GM12878 (cell line): Measurements from ENCODE around the gene TAGLN. TPM values are rescaled to one million over a fixed set of nuclear protein-coding genes. Genes with fewer than 3 reads are reported as not detected.
A peak's percentile ranks its signal among the peaks of the same experiment; 100 is the strongest.

Source experiments
- ATAC-seq: fragments of 200-7000 bp; cut with Tn5 transposase; 3 replicates; pipeline ENCODE4 v1.9.1; 2020; ENCODE audit warnings: mild to moderate bottlenecking, moderate library complexity
- BruUV-seq: library from RNA; stranded (reverse); fragments of 400-500 nt; replicated peaks from 2 replicates; lab custom pipeline; 2021; lab: Mats Ljungman, UMichigan
- CTCF ChIA-PET: fragments of 300-600 bp; sonication (Branson Sonifier 250); formaldehyde crosslinking; extraction: SDS; loops from one replicate; lab custom pipeline; 2021; ENCODE audit warnings: inconsistent platforms; lab: Yijun Ruan, JAX
- POLR2A ChIA-PET: fragments of 350-600 bp; formaldehyde crosslinking; extraction: SDS; loops from one replicate; lab custom pipeline; 2021; ENCODE audit warnings: inconsistent platforms; lab: Charles Lee
- RAD21 ChIA-PET: fragments of 300-600 bp; sonication (Branson Sonifier 250); formaldehyde crosslinking; loops from one replicate; lab custom pipeline; 2023; ENCODE audit warnings: antibody characterized with exemption; ENCODE audit not compliant: unreplicated experiment; lab: Charles Lee
- SMC1A ChIA-PET: fragments of 300-600 bp; sonication (Branson Sonifier 250); formaldehyde crosslinking; loops from one replicate; lab custom pipeline; 2023; ENCODE audit not compliant: unreplicated experiment, uncharacterized antibody; lab: Charles Lee
- DNase-seq: peaks from one replicate; pipeline ENCODE4 v3.0.0-alpha.2; 2011; ENCODE audit warnings: low read depth, low spot score
- FAIRE-seq: peaks from 3 replicates; lab custom pipeline; 2011; peaks lifted over from hg19 to GRCh38; lab: Jason Lieb, UNC
- H2AFZ ChIP-seq: 2 replicates; pipeline ENCODE4 v1.6.0; 2011; ENCODE audit warnings: low read depth, low read length, control low read depth; ENCODE audit not compliant: control insufficient read depth
- H3K27ac ChIP-seq: 2 replicates; pipeline ENCODE4 v1.5.1; 2011; ENCODE audit warnings: control low read depth; ENCODE audit not compliant: control insufficient read depth, insufficient read depth
- H3K27me3 ChIP-seq, 2 experiments: replicated peaks in 1 of 2; 2 replicates each; pipeline versions ENCODE4 v1.6.0 to v1.6.1; 2011; ENCODE audit warnings: low read length in 1 of 2; ENCODE audit not compliant: control insufficient read depth in 2 of 2, insufficient read depth in 2 of 2
- H3K36me3 ChIP-seq, 2 experiments: 2 replicates each; pipeline ENCODE4 v1.5.1; 2011; ENCODE audit warnings: low read length in 1 of 2; ENCODE audit not compliant: control insufficient read depth in 2 of 2, insufficient read depth in 2 of 2
- H3K4me1 ChIP-seq: 2 replicates; pipeline ENCODE4 v1.6.1; 2011; ENCODE audit warnings: mild to moderate bottlenecking, low read length, moderate library complexity, mixed read lengths; ENCODE audit not compliant: control insufficient read depth, insufficient read depth
- H3K4me2 ChIP-seq: 2 replicates; pipeline ENCODE4 v1.6.0; 2011; ENCODE audit warnings: control low read depth; ENCODE audit not compliant: control insufficient read depth, insufficient read depth
- H3K4me3 ChIP-seq: fragments of 200-600 bp; sonication (generic); 2 replicates; pipeline ENCODE4 v1.5.1; 2016
- H3K79me2 ChIP-seq: 2 replicates; pipeline ENCODE4 v1.6.0; 2011; ENCODE audit warnings: low read length; ENCODE audit not compliant: control insufficient read depth, insufficient read depth
- H3K9ac ChIP-seq: 2 replicates; pipeline ENCODE4 v1.8.0; 2011; ENCODE audit warnings: low read length, control low read depth, mixed read lengths; ENCODE audit not compliant: control insufficient read depth, insufficient read depth
- H3K9me3 ChIP-seq: replicated peaks from 3 replicates; pipeline ENCODE4 v1.5.1; 2011; ENCODE audit warnings: mild to moderate bottlenecking, low read length; ENCODE audit not compliant: control insufficient read depth, insufficient read depth
- H4K20me1 ChIP-seq: 2 replicates; pipeline ENCODE4 v1.6.0; 2011; ENCODE audit not compliant: control insufficient read depth, insufficient read depth
- CREM ChIP-seq: IDR thresholded peaks from 2 replicates; pipeline ENCODE4 v1.6.1; 2014; ENCODE audit warnings: antibody characterized with exemption, low read depth
- E2F8 ChIP-seq: fragments of 450-650 bp; IDR thresholded peaks from 2 replicates; pipeline ENCODE4 v1.6.1; 2018; ENCODE audit warnings: mild to moderate bottlenecking, low read depth, moderate library complexity; ENCODE audit not compliant: partially characterized antibody
- ESRRA ChIP-seq: IDR thresholded peaks from 2 replicates; pipeline ENCODE4 v1.6.1; 2012; ENCODE audit warnings: mild to moderate bottlenecking, low read length, improper control_type of control experiment
- HDAC2 ChIP-seq: fragments of 200-600 bp; sonication (generic); IDR thresholded peaks from 2 replicates; pipeline ENCODE4 v1.6.1; 2017
- POLR2AphosphoS2 ChIP-seq: IDR thresholded peaks from 2 replicates; pipeline ENCODE4 v1.6.1; 2011; ENCODE audit warnings: low read depth, mild to moderate bottlenecking, low read length, improper control_type of control experiment, moderate library complexity
- RFX5 ChIP-seq: IDR thresholded peaks from 2 replicates; pipeline ENCODE4 v1.6.1; 2011; ENCODE audit warnings: low read depth, low read length, improper control_type of control experiment
- RUNX3 ChIP-seq: IDR thresholded peaks from 2 replicates; pipeline ENCODE4 v1.6.1; 2012; ENCODE audit warnings: low read length, inconsistent platforms
- SUZ12 ChIP-seq: fragments of 200-600 bp; sonication (generic); IDR thresholded peaks from one replicate; pipeline ENCODE4 v1.6.1; 2018; ENCODE audit warnings: antibody characterized with exemption, mild to moderate bottlenecking; ENCODE audit not compliant: unreplicated experiment
- WGBS: methylation state at CpG from one replicate; pipeline ENCODE4 v1.1.6; 2016; ENCODE audit warnings: low lambda C conversion rate; ENCODE audit not compliant: insufficient replicate concordance, insufficient coverage; ENCODE audit errors: missing lambda C conversion rate; 5-methylcytosine and 5-hydroxymethylcytosine counted together
- in situ Hi-C: fragments of 300-500 bp; cut with MboI; formaldehyde crosslinking; loops from 9 replicates; pipeline ENCODE4 v1.14.3; 2018; ENCODE audit warnings: mixed read lengths
- intact Hi-C: fragments of 100-400 bp; cut with micrococcal nuclease; formaldehyde crosslinking; loops from one replicate; pipeline ENCODE4 v1.14.2; 2022; ENCODE audit not compliant: unreplicated experiment
- polyA plus RNA-seq, 11 experiments: library from polyadenylated mRNA; depleted of rRNA in 4 of 11; unstranded in 6 of 11; stranded (reverse) in 5 of 11; fragments of >200 nt; fragmentation: Nextera tagmentation in 4 of 11; fragmentation: Illumina TruSeq in 1 of 11; extraction: Ambion mirVana in 4 of 11; extraction: Trizol in 1 of 11; gene quantifications; 1 replicate in 1 of 11; 2 replicates in 10 of 11; pipeline versions ENCODE4 v1.2.1 to v1.2.3, GENCODE V29; 2011 to 2016; ENCODE audit warnings: inconsistent platforms in 2 of 11, missing spikeins in 2 of 11, low read depth in 1 of 11
- total RNA-seq, 4 experiments: library from RNA; depleted of rRNA in 3 of 4; stranded (reverse); fragments of >200 nt in 3 of 4; fragmentation: Illumina TruSeq in 1 of 4; extraction: Trizol in 1 of 4; gene quantifications; 2 replicates each; pipeline versions ENCODE4 v1.2.1 to v1.2.3, GENCODE V29; 2013 to 2021
- TF ChIP-seq, protein P1 (sequence below): IDR thresholded peaks from 2 replicates; pipeline ENCODE4 v1.6.1; 2011; ENCODE audit warnings: borderline replicate concordance, low read depth, mild to moderate bottlenecking, moderate library complexity, mixed read lengths, low read length; ENCODE audit not compliant: insufficient read depth; ENCODE audit errors: extremely low read length
- TF ChIP-seq, protein P2 (sequence below): fragments of 450-650 bp; formaldehyde crosslinking; IDR thresholded peaks from 2 replicates; pipeline ENCODE4 v1.4.0; 2020; ENCODE audit warnings: mild to moderate bottlenecking, moderate library complexity

The TAGLN gene
- total and polyA plus RNA-seq, 10 of the 15 experiments (the other 5 are each of a cell fraction or from before 2014, with no cell fraction given) = 0.26 to 4.6 (median 1.7) TPM

GRCh38 chr11:117231842-117232091 lies 32.6 kb downstream of the TAGLN start, which contains the start of gene PCSK7 (continued):
- peak; percentile 66; the same call in 1 of the 2 replicates for TF ChIP-seq CREM
- TF ChIP-seq RFX5 = no peak

GRCh38 chr11:117232092-117232878 lies 33.1 kb downstream of the TAGLN start, which contains the start of gene RNF214:
Gene RNF214, plus strand, starts transcription at chr11:117232671. Its CDS starts 1,602 bp downstream, at chr11:117234273.
- 1% methylated on average over 46 of the region's 94 CpGs for WGBS
- SMC1A ChIA-PET = interaction anchor here (1.0 to 12.2 kb wide), 5 partner anchors 43 to 585 kb away, joined by 3 to 187 read pairs (median 5); partner anchors contain the start of genes CEP164, PAFAH1B2 and SIDT2
- intact Hi-C loops (loop anchor here (2.0 to 5.0 kb wide), 2 partner anchors 95 to 585 kb away; partner anchors contain the start of gene CEP164), in situ Hi-C loops (no loop called here)
- H3K9ac ChIP-seq = peak within 1 kb of the TSS; percentile 93
- FAIRE-seq = no peak
- H3K4me2 ChIP-seq = peak within 1 kb of the TSS; percentile 92
- DNase-seq = peak; percentile 20
- RAD21 ChIA-PET = interaction anchor here (0.8 to 9.9 kb wide), 7 partner anchors 51 to 585 kb away, joined by 3 to 159 read pairs (median 3); partner anchors contain the start of genes BACE1, CEP164 and SIDT2
- POLR2A ChIA-PET = interaction anchor here (0.8 to 3.6 kb wide), 3 partner anchors 53 to 396 kb away, joined by 4 to 51 read pairs (median 5); partner anchors contain the start of gene SIDT2
- peaks cover 9% of the 10 kb centered on the region for H3K4me1 ChIP-seq
- peak within 1 kb of the TSS; percentile 87 for H3K27ac ChIP-seq
- H3K27me3 ChIP-seq = no peaks in the 10 kb centered on the region
- no peaks in the 10 kb centered on the region for H3K9me3 ChIP-seq
- H3K4me3 ChIP-seq = peak within 1 kb of the TSS; percentile 89
- CTCF ChIA-PET = interaction anchor here (0.6 to 17.3 kb wide), 8 partner anchors 11 to 397 kb away, joined by 3 to 422 read pairs (median 6); partner anchors contain the start of genes CEP164, PAFAH1B2 and SIDT2
- H3K79me2 ChIP-seq = peaks cover 46% of the 10 kb centered on the region
- peak within 1 kb of the TSS; percentile 88 for H2AFZ ChIP-seq
- H3K36me3 ChIP-seq = peaks cover 6 to 12% of the 10 kb centered on the region in 2 experiments; a peak in 3 of 4 replicates
- no TSS peak for BruUV-seq
- H4K20me1 ChIP-seq = no peaks in the 10 kb centered on the region
- peak; percentile 82 for ATAC-seq
- no peak for TF ChIP-seq HDAC2
- TF ChIP-seq ESRRA = no peak
- TF ChIP-seq SUZ12 = no peak
- TF ChIP-seq, protein P1, sequence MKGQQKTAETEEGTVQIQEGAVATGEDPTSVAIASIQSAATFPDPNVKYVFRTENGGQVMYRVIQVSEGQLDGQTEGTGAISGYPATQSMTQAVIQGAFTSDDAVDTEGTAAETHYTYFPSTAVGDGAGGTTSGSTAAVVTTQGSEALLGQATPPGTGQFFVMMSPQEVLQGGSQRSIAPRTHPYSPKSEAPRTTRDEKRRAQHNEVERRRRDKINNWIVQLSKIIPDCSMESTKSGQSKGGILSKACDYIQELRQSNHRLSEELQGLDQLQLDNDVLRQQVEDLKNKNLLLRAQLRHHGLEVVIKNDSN = no peak
- TF ChIP-seq, protein P2, sequence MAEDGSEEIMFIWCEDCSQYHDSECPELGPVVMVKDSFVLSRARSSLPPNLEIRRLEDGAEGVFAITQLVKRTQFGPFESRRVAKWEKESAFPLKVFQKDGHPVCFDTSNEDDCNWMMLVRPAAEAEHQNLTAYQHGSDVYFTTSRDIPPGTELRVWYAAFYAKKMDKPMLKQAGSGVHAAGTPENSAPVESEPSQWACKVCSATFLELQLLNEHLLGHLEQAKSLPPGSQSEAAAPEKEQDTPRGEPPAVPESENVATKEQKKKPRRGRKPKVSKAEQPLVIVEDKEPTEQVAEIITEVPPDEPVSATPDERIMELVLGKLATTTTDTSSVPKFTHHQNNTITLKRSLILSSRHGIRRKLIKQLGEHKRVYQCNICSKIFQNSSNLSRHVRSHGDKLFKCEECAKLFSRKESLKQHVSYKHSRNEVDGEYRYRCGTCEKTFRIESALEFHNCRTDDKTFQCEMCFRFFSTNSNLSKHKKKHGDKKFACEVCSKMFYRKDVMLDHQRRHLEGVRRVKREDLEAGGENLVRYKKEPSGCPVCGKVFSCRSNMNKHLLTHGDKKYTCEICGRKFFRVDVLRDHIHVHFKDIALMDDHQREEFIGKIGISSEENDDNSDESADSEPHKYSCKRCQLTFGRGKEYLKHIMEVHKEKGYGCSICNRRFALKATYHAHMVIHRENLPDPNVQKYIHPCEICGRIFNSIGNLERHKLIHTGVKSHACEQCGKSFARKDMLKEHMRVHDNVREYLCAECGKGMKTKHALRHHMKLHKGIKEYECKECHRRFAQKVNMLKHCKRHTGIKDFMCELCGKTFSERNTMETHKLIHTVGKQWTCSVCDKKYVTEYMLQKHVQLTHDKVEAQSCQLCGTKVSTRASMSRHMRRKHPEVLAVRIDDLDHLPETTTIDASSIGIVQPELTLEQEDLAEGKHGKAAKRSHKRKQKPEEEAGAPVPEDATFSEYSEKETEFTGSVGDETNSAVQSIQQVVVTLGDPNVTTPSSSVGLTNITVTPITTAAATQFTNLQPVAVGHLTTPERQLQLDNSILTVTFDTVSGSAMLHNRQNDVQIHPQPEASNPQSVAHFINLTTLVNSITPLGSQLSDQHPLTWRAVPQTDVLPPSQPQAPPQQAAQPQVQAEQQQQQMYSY (CRISPR knock-in tag) = no peak
- TF ChIP-seq RUNX3 = no peak
- TF ChIP-seq POLR2AphosphoS2 = no peak
- no peak for TF ChIP-seq E2F8
